Glomerular visceral epithelial cell (primary cell): ENCODE data around the gene RNF175.

Source experiments
- DNase-seq: peaks from one replicate; pipeline ENCODE4 v3.0.0-alpha.2; 2016; ENCODE audit errors: extremely low spot score

RNF175 gene

DNA sequence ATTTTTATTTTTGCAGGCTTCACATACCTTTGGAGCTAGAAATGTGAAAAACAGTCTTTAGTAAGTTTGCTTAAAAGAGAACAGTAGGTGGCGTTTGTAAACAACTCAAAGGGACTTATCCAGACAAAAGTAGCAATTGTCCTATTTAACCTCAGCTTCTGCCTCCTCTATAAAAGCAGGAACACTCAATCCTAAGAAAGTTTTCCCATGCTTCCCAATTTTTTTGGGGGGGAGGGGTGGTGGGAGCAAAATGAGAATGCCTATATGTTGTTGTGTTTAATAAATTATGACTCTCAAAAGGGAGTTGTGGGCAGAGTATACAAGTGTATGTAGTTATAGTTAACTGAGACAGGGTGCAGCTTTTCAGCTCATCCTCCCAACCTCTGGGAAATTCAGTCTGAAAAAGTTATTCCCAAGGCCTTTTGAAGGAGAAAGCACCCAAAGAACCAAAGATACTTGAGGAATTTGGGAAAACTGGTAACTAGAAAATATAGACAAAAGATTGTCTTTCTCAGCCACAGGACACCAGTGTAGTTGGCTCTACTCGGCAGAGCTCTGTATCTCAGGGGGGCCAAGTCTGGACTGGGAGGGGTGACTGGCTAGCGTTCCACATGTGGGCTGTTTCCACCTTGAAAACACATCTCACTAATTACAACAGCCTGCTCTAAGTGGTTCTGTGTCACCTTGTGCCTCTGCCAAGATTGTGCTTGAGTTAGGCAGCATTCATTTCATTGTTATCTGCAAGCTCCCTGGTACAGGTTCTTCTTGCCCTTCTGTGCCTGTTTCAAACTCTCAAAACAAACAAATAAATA lies 26.3 kb upstream of the RNF175 start:
- DNase-seq: peak; percentile 43

GRCh38 chr4:153784166-153784699 lies 24.4 kb upstream of the RNF175 start:
- DNase-seq: no peak

GRCh38 chr4:153782581-153782980 lies 22.8 kb upstream of the RNF175 start:
- DNase-seq: no peak

GRCh38 chr4:153781717-153782416 lies 22.0 kb upstream of the RNF175 start:
- no peak for DNase-seq

GRCh38 chr4:153781280-153781679 lies 21.5 kb upstream of the RNF175 start:
- DNase-seq: no peak

DNA sequence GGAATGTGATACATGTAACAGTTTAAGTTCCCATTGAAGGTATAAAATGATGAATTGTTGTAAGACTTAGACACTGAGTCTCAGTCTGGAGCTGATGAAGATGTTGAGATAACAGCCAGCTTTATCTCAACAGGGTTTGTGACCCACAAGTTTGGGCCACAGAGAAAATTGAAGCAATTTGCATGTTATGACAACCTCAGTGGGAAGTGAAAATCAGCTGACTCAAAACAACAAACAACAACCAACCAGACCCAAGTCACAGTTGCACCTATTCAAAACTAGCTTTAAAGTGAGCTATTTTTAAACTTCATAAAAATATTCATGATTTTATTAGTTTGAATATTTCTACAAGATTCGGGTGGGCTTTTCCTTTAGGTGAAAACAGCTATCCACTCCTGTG lies 21.1 kb upstream of the RNF175 start:
- no peak for DNase-seq

DNA sequence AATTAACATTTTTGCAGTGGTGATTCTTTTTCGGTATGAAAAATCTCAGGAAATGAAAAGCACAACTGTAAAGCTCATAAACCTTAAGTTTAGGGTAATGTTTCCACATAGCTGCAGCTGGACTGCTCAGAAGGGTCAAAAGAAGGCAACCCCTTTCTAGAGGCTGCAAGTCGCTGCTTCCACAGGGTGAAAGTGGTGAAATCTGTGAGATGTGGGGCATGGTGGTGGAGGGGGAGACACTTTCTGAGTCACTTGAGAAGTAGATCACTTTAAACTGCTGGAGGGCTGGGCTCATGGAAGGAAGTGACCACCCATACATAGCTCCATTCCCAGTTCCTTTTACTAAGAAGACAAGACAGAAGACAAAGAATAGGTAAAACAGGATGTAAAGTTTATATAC lies 20.4 kb upstream of the RNF175 start:
- DNase-seq: no peak

DNA sequence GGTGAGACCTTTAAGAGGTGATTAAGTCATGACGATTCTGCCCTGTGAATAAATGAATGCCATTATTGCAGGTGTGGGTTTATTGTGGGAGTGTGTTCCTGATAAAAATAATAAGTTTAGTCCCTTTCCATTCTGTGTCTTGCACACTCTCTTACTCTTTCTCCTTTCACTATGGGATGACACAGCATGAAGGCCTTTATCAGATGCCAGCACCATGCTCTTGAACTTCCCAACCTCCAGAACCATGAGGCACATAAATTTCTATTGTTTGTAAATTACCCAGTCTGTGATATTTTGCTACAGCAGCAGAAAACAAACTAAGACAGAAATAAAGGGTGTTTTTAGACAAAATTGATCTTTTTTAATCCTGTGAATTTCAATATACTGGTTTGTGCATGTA lies 18.6 kb upstream of the RNF175 start:
- DNase-seq: no peak

DNA sequence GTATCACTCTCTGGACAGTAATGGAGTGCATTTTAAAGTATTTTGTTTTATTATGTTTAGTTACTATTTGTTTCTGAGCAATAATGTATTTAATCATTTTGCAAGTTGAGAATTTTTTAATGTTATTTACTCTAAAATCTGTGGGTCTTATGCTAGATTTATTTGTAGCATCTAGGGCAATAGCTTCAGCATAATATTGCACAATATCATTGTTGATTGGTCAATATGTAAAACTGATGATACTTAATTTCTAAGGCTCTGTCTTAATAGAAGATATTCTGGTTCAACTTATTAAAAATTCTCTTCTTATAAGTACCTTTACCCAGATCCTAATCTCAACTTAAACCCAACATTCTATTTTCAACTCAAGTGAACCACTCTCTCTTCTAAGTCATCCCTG lies 17.6 kb upstream of the RNF175 start:
- DNase-seq: no peak

DNA sequence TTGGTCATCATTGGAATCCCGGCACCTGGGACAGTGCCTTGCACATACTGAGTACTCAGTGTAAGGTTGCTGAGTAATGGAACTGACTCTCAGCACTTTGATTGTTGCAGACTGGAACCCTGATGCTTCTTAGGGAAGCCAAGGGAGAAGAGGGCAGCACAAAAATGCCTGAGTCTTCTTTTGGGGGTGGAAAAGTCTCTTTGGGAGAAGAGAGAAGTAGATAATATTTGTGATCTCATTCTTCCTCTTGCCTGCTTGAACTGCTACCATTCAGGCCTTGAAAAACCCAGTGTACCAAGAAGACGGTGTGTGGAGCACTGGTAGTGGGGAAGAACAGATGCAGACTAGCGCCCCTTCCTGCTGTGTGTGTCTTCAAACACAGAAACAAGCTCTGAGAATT lies 16.8 kb upstream of the RNF175 start:
- no peak for DNase-seq

DNA sequence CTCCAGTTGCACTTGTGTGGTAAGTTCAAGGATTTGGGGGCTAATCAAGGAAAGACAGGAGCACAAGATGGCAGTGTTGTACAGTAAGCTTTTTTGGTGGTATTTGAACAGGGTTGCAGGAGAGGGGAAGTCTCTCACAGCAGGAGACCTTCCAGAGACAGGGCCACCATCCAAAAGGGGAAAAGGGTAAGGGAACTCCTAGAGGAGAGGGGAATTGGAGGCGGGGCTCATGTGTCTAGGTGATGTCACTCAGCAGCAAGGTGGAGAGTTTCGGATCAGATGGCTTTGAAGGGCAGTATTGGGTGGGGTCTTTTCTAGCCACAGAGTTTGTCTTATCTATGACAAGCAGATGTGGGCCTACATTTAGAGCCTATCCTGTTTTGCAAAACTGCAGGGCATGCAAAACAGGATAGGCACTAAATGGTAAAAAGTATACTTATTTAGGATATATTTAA lies 13.4 kb upstream of the RNF175 start:
- DNase-seq: no peak

GRCh38 chr4:153771046-153771445 lies 11.2 kb upstream of the RNF175 start:
- DNase-seq: no peak

GRCh38 chr4:153766758-153767157 lies 6.9 kb upstream of the RNF175 start:
- DNase-seq: no peak

DNA sequence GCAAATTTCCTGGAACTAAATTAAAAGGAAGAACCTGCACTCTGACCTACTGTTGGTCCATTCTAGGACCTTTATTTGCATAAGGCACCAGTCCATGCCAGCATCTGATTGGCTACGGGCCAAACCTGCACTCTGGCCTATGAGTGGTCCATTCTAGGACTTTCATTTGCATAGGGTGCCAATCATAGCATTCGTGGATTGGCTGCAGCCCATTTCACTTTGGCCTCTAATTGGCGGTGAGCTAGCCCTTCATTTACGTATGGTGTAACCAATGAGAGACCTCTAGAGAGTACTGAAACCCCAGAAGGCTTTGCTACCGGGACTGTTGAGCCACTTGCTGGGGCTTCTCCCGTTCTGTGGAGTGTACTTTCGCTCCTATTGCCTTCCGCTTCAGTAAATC lies 6.1 kb upstream of the RNF175 start:
- DNase-seq: no peak

- no peak for DNase-seq
Observed at GRCh38 chr4:153764601-153765368, 5.0 kb upstream of the RNF175 start.

- DNase-seq: no peak
Observed at GRCh38 chr4:153763404-153763803, 3.6 kb upstream of the RNF175 start.

GRCh38 chr4:153758688-153759406 lies 977 bp downstream of the RNF175 start:
- DNase-seq: no peak

GRCh38 chr4:153758136-153758535 lies 1.7 kb downstream of the RNF175 start:
- no peak for DNase-seq

DNA sequence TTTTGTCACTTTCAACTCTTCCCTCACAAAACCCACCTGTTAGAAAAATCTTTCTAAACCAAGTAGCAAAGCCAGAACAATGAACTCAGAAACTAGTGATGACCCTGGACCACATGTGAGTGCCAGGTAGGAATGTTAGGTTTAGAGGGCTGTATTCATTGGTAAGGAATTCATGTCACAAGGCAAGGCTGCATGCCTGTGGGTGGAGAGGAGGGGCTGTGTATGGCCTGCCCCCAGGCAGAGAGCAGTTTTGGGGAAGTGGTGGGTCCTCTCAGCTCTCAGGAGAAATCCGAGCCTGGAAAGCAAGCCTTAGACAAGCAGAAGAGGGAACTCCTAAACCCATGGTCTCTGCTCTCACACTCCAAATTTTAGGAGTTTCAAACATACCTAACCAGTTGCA lies 2.4 kb downstream of the RNF175 start:
- peak; percentile 30 for DNase-seq

- DNase-seq: no peak
Observed at GRCh38 chr4:153755186-153755585, 4.6 kb downstream of the RNF175 start.

GRCh38 chr4:153750197-153750817 lies 9.5 kb downstream of the RNF175 start:
- peak; percentile 75 for DNase-seq
